ENCODE measurements around the gene PTPRA.

Gene PTPRA

DNA sequence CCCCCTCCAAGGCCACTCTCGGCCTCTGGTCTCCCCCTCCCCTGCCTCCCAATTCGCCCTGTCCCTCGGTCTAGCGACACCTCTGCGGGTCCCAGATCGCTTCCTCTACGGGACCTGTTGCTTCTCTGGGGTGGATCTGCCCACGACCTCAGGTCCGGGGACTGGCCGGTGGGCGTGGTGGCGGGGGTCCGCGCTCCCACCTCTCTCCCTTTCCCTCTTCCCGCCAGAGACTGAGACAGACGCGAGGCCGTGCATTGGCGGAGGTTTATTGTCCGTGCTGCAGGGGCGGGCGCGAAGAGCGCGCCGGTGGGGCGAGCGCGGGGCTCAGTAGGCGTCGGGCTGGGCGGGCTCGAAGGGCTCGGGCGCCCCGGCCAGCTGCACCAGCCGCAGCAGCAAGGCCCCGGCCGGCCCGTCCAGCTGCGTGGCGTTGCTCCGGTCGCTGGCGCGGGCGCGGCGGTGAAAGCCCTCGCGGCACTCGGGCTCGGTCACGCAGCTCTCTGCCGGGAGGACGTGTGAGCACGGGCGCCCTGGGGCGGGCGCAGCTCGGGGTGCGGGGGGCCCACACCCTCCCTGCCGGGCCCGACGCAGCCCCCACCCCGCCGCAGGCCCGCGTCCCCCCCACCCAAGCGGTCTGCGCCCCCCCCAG, 209.1 kb downstream of the PTPRA start:
- no peak for FAIRE-seq

- FAIRE-seq, result no peak
These were observed 210.0 kb downstream of the PTPRA start for GRCh38 chr20:3082955-3083952.

DNA sequence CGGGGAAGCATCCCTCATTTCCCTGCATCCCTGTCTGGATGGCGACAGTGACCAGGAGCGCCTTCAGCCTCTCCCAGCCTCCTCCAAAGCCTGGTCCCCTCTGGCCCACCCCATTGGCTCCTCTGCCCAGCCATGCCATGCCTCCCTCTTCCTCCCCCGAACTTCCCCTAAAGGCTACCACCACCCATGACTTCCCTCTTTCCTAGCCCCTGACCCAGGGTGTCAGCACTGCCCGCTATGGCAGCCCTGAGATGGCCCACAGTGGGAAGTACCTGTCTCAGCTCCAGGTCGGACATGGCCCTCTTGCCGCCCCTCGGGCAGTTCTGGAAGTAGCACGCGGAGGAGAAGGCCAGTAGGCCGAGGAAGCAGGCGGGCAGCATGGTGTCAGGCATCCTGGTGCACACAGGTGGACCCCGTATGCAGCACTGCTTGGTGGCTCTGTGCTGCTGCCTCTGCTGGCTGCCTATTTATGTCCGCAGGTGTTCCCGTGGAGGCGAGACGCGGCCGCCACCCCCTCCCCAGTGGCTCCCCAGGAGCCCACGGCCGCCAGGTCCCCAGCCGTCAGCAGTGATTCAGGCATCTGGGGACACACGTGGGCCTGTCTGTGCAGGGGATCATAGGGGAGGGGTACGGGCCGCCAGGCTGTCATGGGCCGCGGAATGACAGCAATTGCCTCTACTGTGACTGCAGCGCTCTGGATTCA, 211.2 kb downstream of the PTPRA start, which contains the start of gene AVP:
Gene AVP (minus strand): TSS at position 442 of the 703 bp plus-strand sequence. CDS start 50 bp downstream, at position 392.
- FAIRE-seq, result no peak

DNA sequence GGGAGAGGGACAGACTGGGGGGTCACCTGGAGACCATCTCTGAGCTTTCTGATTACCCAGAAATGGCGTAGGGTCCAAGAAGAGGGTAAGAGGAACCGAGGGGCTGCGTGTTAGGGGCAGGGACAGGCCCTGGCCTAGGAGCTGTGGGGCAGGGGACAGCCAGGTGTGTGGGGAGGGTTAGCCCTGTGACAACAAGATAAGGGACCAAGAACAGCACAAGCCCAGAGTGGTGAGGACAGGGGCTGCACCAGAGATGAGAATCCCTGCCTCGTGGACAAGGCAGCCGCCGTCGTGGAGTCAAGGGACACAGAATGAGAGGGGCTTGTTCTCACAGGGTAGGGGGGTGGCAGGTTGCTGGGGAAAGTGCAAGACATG, 211.7 kb downstream of the PTPRA start:
- FAIRE-seq, result no peak

- FAIRE-seq, result no peak
These were observed 212.3 kb downstream of the PTPRA start for GRCh38 chr20:3085571-3086072.

DNA sequence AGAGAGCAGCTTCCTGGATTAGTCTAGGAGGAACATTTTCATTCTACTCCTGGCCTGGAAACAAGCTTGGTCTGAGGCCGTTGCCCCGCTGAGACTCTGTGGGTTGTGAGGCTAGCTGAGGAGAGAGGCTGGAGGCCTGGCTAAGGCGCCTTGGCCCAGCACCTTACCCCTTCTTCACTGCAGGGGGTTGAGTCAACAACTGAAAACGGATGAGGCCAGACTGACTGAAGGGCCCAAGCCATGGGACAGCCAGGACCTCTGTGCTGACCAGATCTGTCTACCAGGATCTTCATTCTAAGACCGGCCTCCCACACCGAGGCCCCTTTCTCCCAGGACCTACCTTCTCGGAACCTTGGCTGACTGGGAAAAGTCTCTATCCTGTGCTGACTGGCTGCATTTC, 214.8 kb downstream of the PTPRA start:
- no peak for FAIRE-seq
